HG03135 (cell line): ENCODE measurements around the gene RNU5B-1.
"Not testable (repeated sequence)": the region's sequence is repeated elsewhere in the genome, so short reads cannot be mapped to it uniquely, and the experiment has no call there.

Experiments
- ATAC-seq: cut with Tn5 transposase; IDR thresholded peaks from one replicate; pipeline ENCODE4 v1.9.1; 2021; ENCODE audit warnings: mild to moderate bottlenecking, moderate library complexity; ENCODE audit not compliant: unreplicated experiment

The RNU5B-1 gene

GRCh38 chr15:65304381-65305149, at the start of gene RNU5B-1:
RNU5B-1 (plus strand) TSS chr15:65304677.
- peak; percentile 59 for ATAC-seq

- no peak for ATAC-seq
Observed at GRCh38 chr15:65254758-65255157, 49.7 kb upstream of the RNU5B-1 start.

DNA sequence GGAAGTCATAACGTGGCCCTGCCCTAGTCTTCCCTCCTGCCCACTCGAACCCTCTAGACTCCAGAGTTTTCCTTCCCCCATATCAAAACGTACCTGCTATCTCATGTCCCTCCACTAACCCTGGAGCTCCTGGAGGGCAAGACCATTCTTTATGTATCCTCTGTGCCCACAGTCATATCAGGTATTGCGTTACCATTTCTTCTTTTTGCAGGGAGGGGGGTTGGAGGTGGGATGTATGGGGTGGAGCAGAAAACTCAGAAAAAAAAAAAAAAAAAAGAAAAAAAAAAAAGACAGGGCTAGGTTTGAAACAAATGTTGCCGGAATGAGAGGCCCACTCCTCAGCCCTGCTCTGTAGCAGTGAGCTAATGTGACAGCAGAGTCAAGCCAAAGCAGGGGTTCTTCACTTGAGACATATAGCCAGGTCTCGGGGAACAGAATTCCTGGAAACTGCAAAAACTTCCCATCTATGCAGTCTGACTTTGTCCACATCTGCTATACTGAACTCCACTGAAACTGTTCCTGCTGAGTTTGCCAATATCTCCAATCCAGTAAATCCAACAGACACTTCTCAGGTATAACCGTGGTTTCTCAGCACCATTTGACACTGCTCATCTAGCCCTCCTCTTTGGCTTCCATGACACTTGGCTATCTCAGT, 48.9 kb upstream of the RNU5B-1 start:
- no peak for ATAC-seq

GRCh38 chr15:65258375-65259262, 45.9 kb upstream of the RNU5B-1 start:
- ATAC-seq = no peak

DNA sequence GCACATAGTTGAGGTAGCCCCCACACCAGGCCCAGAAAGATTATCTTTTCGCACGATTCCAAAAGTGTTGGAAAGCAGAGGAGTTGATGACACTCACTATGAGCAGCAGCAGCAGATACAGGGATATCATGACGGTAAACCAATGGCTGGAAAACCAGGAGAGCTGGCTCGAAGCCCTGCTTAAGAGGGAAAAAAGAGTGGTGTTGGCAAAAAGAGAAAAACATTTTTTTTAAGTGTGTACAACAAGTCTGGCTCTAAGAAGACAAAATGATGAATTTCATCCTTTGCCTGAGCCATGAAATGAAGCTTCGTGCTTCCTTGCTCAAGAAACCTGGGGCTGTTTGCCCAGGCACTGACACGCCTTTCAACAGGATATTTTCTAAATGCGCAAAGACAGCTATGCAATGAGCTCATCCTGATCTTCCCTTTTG, 45.1 kb upstream of the RNU5B-1 start:
- ATAC-seq = no peak

- ATAC-seq = no peak
Observed at GRCh38 chr15:65260968-65261367, 43.5 kb upstream of the RNU5B-1 start.

DNA sequence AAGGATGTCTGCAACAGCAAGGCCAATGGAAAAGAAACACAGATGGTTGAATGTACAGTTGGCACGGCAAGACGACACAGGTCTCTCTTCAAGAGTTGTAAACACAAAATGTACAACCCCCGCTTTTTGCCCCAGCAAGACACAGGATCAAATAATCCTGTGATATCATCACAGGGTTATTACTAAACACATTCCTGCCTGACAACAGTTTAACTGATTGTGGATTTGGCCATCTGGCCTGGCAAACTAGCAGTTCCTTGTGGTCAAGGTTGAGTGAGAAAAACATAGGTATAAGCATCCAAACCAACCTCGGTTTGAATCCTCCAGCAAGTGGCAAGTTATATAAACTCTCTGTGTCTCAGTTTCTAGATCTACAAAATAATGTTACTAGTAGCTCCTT, 41.2 kb upstream of the RNU5B-1 start:
- ATAC-seq = no peak

- ATAC-seq = no peak
Observed at GRCh38 chr15:65264863-65265430, 39.5 kb upstream of the RNU5B-1 start.

GRCh38 chr15:65266469-65266868, 38.0 kb upstream of the RNU5B-1 start:
- no peak for ATAC-seq

DNA sequence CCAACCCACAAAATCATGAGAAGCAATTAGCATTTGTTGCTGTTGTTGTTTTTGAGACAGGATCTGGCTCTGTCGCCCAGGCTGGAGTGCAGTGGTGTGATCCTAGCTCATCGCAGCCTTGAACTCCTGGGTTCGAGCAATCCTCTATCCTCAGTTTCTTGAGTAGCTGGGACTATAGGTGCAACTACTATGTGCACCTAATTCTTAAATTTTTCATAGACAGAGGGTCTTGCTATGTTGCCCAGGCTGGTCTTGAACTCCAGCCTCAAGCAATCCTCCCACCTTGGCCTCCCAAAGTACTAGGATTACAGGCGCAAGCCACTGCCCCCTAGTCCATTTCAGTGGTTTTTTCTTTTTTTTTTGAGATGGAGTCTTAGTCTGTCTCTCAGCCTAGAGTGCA, 36.1 kb upstream of the RNU5B-1 start:
- ATAC-seq = no peak

DNA sequence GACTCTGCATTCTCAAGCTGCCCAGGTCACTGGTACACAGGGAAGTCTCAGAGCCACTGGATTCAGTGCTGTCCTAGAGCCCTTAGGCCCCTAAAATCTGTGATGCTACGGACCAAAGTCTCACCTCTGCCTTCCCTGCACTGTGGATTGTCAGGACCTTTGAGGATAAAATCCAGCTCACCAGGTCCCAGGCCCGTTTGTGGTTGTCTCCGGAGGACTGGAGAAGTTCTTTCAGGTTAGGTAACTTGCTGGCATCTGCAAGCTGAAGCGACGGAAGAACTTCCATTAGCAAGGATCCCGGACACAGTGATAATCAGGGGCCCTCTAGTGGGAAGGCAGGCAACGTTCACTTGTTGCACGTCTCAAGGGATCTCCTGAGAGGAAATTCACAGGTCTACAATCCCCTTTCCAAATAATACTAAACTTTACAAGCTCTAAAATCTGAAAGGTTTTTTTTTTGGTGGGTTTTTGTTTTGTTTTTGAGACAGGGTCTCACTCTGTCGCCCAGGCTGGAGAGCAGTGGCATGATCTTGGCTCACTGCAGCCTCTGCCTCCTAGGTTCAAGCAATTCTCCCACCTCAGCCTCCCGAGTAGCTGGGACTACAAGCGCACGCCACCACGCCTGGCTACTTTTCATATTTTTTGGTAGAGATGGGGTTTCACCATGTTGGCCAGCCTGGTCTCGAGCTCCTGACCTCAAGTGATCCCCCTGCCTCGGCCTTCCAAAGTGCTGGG, 33.5 kb upstream of the RNU5B-1 start:
- ATAC-seq = not testable (repeated sequence)

GRCh38 chr15:65275104-65275727, 29.3 kb upstream of the RNU5B-1 start:
- no peak for ATAC-seq

- ATAC-seq = no peak
Observed at GRCh38 chr15:65275728-65276126, 28.8 kb upstream of the RNU5B-1 start.

- no peak for ATAC-seq
Observed at GRCh38 chr15:65277015-65277414, 27.5 kb upstream of the RNU5B-1 start.

GRCh38 chr15:65278480-65278879, 26.0 kb upstream of the RNU5B-1 start:
- no peak for ATAC-seq

DNA sequence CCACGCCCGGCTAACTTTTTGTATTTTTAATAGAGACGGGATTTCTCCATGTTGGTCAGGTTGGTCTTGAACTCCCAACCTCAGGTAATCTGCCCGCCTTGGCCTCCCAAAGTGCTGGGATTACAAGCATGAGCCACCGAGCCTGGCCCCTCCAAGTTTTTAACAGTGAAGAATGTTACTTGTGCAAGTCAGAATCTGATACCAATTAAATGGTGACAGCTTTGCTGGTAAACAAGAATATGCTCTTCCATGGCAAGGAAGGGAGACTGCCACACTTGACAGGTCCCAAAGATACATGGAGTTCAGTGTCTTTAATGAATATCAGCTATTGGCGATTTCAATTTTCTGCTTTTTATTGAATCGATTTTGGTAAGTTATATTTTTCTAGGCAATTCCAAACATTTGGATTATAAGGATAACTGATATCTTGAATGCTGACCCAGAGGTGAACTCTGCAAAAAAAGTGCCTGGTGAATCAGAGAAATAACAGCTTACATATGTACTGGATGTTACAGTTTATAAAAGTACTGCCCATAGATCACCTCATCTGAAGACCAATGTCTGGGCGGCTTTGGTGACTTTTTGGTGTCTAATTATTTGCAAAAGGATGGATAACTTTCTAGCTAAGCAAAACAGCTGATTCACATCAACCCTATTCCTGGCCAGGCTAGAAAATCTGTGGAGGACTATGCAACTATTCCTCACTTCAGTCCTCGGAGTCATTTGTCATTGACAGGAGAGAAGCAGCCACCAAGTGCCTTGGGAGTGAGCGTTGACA, 19.0 kb upstream of the RNU5B-1 start:
- ATAC-seq = no peak

DNA sequence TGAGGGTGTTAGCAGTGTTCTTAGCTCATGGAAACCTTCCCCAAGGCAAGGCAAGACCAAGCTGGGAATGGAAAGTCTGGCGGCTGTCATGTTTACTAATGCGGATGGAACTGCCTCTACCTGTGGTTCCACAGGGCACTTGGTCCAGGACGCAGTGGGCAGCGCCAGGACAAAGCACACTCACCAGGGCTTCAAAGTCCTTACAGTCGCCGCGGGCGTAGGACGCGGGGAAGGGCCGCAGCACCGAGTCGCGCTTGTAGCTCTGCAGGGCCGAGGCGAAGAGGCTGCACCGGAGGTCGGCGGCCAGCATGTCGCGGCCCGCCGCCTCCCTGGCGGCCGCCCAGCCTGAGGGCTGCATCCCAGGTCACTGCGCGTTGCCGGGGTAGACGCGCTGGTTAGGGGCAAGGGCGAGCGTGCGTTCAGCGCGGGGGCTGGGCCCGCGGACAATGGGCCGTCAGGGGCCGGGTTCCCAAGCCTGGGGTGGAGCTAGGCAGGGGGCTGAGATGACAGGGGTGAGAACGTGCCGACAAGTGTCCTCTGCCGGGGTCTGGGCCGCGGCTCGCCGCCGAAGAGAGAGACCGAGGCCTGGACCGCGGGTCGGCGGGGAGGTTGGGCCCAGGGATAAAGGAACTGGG, 18.3 kb upstream of the RNU5B-1 start:
- ATAC-seq = peak; percentile 22

DNA sequence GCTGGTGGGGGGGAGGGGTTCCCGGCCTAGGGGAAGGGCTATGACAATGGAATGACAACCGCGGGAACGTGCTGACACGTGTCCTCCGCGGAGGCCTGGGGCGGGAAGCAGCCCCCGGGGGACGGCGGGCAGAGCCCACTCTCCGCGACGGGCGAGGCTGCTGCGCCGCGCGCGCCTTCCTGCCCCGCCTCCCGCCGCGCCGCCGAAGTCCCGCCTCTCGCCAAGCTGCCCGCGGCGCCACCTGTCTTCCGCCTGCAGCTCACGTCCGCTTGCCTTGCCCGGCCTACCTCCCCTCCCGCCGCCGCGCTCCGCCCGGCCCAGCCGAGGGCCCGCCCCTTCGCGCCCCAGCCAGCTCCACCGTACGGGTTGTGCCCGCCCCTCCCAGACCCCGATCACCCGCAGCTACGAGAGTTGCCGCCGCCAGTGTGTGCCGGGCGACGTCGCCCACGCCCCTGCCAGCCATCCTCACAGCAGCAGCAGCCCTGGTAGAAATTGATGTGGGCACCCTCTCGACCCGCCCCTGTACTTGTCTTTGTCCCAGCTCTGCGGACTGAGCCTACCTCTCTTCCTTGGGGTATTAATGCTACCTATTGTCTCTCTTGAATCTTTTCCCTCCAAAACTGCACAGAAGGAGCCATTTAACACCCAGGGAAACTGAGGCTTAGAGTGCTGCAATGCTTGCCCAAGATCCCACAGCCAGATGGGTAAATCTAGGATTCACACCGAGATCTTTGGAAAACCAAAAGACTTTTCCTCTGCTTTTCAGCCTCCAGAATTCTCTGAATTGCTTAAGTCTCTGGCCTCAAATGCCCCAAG, 17.6 kb upstream of the RNU5B-1 start, which contains the start of gene PARP16:
Gene PARP16 (minus strand): TSS at position 180 of the 816 bp plus-strand sequence. CDS start 457 bp downstream, outside the sequence.
- peak; percentile 88 for ATAC-seq
